ENCODE results near the gene FBXL3. TPM values are rescaled to one million over a fixed set of nuclear protein-coding genes. Genes with fewer than 3 reads are reported as not detected.
"Not testable (repeated sequence)": the region's sequence is repeated elsewhere in the genome, so short reads cannot be mapped to it uniquely, and the experiment has no call there.

Gene FBXL3
- polyA plus RNA-seq, 1 donor (not counting 4 experiments of a cell fraction or from before 2014, with no cell fraction given), result 25.4 TPM

GRCh38 chr13:77009011-77009410 is 17.9 kb downstream of the FBXL3 start:
- dilution Hi-C loops (cut with MboI; ENCODE audit: extremely low pct_ligation_motif_present, low sequenced_read_pairs), result no loop called here
- Histone ChIP-seq H2AFZ (ENCODE audit: control insufficient read depth, low read length) (no peak overlapping the region), H4K20me1 (ENCODE audit: control insufficient read depth, extremely low read depth, insufficient read depth, low read length) (no peaks in the 10 kb centered on the region)

GRCh38 chr13:77008337-77008736 is 18.6 kb downstream of the FBXL3 start:
- peaks cover 10 to 11% of the 10 kb centered on the region in 2 experiments for H3K36me3 ChIP-seq (ENCODE audit: control insufficient read depth in 2 of 2, extremely low read depth in 1 of 2, insufficient read depth in 2 of 2, low read length in 2 of 2)
- H3K4me1 ChIP-seq (ENCODE audit: control insufficient read depth, extremely low read depth, insufficient read depth, low read length); H3K9me1 ChIP-seq (ENCODE audit: control insufficient read depth, extremely low read depth, insufficient read depth, low read length); dilution Hi-C loops (cut with MboI; ENCODE audit: extremely low pct_ligation_motif_present, low sequenced_read_pairs); H3K4me3 ChIP-seq (ENCODE audit: control insufficient read depth in 2 of 3, extremely low read depth in 1 of 3, insufficient read depth in 2 of 3, low read depth in 1 of 3, low read length in 3 of 3); H3K9me3 ChIP-seq (ENCODE audit: control insufficient read depth, low read depth, low read length); H3K27me3 ChIP-seq (ENCODE audit: control insufficient read depth, extremely low read depth, insufficient read depth, low read length); H4K20me1 ChIP-seq (ENCODE audit: control insufficient read depth, extremely low read depth, insufficient read depth, low read length); H3K4me2 ChIP-seq (ENCODE audit: control insufficient read depth, extremely low read depth, insufficient read depth, low read depth, low read length); H3K27ac ChIP-seq (ENCODE audit: control insufficient read depth, insufficient read depth, low read length); H3K9ac ChIP-seq (ENCODE audit: control insufficient read depth, extremely low read depth, insufficient read depth, low read length); DNase-seq (ENCODE audit: low read depth, low spot score); H2AFZ ChIP-seq (ENCODE audit: control insufficient read depth, low read length); FAIRE-seq: not testable (repeated sequence)
- H3K79me2 ChIP-seq (ENCODE audit: control insufficient read depth, insufficient read depth, low read length), result peaks cover 27% of the 10 kb centered on the region

More at GRCh38 chr13:77009011-77009410, 17.9 kb downstream of the FBXL3 start:
- H3K9me3 ChIP-seq (ENCODE audit: control insufficient read depth, low read depth, low read length), result no peaks in the 10 kb centered on the region
- no peak overlapping the region for H3K4me3 ChIP-seq (ENCODE audit: control insufficient read depth in 2 of 3, extremely low read depth in 1 of 3, insufficient read depth in 2 of 3, low read depth in 1 of 3, low read length in 3 of 3)
- H3K4me1 ChIP-seq (ENCODE audit: control insufficient read depth, extremely low read depth, insufficient read depth, low read length), result no peaks in the 10 kb centered on the region
- peaks cover 10 to 14% of the 10 kb centered on the region in 2 experiments for H3K36me3 ChIP-seq (ENCODE audit: control insufficient read depth in 2 of 2, extremely low read depth in 1 of 2, insufficient read depth in 2 of 2, low read length in 2 of 2)
- H3K27me3 ChIP-seq (ENCODE audit: control insufficient read depth, extremely low read depth, insufficient read depth, low read length), result no peaks in the 10 kb centered on the region
- H3K9me1 ChIP-seq (ENCODE audit: control insufficient read depth, extremely low read depth, insufficient read depth, low read length), result no peaks in the 10 kb centered on the region
- H3K9ac ChIP-seq (ENCODE audit: control insufficient read depth, extremely low read depth, insufficient read depth, low read length), result no peak overlapping the region
- FAIRE-seq, result no peak
- no peak overlapping the region for H3K27ac ChIP-seq (ENCODE audit: control insufficient read depth, insufficient read depth, low read length)
- H3K79me2 ChIP-seq (ENCODE audit: control insufficient read depth, insufficient read depth, low read length), result peaks cover 32% of the 10 kb centered on the region
- TF ChIP-seq, protein P1, sequence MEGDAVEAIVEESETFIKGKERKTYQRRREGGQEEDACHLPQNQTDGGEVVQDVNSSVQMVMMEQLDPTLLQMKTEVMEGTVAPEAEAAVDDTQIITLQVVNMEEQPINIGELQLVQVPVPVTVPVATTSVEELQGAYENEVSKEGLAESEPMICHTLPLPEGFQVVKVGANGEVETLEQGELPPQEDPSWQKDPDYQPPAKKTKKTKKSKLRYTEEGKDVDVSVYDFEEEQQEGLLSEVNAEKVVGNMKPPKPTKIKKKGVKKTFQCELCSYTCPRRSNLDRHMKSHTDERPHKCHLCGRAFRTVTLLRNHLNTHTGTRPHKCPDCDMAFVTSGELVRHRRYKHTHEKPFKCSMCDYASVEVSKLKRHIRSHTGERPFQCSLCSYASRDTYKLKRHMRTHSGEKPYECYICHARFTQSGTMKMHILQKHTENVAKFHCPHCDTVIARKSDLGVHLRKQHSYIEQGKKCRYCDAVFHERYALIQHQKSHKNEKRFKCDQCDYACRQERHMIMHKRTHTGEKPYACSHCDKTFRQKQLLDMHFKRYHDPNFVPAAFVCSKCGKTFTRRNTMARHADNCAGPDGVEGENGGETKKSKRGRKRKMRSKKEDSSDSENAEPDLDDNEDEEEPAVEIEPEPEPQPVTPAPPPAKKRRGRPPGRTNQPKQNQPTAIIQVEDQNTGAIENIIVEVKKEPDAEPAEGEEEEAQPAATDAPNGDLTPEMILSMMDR (optimal IDR thresholded peaks at IDR 0.05 in 1 of 3, IDR thresholded peaks at IDR 0.05 in 1 of 3, conservative IDR thresholded peaks at IDR 0.05 in 1 of 3; ENCODE audit: extremely low read depth in 1 of 3, insufficient read depth in 2 of 3, low read length in 3 of 3), result no peak
- no peak for TF ChIP-seq EZH2 (IDR thresholded peaks at IDR 0.05; ENCODE audit: low read length)
- DNase-seq (ENCODE audit: low read depth, low spot score), result no peak
- no peak overlapping the region for H3K4me2 ChIP-seq (ENCODE audit: control insufficient read depth, extremely low read depth, insufficient read depth, low read depth, low read length)

DNA sequence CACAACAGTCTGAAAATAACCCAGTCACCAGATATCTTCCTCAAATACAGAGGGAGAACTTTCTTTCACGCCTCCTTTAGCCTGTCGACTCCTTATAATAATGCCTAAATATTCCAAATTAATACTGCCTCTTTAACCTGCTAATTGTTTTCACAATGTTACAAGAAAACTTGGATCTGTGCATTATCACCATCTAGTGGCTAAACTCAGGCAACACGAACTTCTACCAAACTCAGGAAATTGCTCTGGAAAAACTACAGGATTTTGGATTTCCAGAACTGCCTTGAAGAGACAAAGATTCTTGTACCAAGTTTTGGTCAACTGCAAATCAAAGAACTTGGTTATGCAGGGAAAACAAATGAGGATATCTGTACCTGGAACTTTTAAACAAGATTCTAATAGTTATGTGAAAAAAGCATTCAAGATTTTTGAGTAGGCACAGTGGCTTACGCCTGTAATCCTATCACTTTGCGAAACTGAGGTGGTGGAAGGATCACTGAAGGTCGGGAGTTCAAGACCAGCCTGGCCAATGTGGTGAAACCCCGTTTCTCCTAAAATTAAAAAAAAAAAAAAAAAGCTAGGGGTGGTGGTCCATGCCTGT is 24.3 kb downstream of the FBXL3 start:
- Histone ChIP-seq H3K27ac (ENCODE audit: control insufficient read depth, insufficient read depth, low read length) (no peak overlapping the region), H3K27me3 (ENCODE audit: control insufficient read depth, extremely low read depth, insufficient read depth, low read length) (no peaks in the 10 kb centered on the region), H3K4me2 (ENCODE audit: control insufficient read depth, extremely low read depth, insufficient read depth, low read depth, low read length) (no peak overlapping the region), H3K9me3 (ENCODE audit: control insufficient read depth, low read depth, low read length) (no peaks in the 10 kb centered on the region), H3K36me3 (ENCODE audit: control insufficient read depth in 2 of 2, extremely low read depth in 1 of 2, insufficient read depth in 2 of 2, low read length in 2 of 2) (peaks cover 11% of the 10 kb centered on the region in 2 experiments), H3K9me1 (ENCODE audit: control insufficient read depth, extremely low read depth, insufficient read depth, low read length) (no peaks in the 10 kb centered on the region), H3K9ac (ENCODE audit: control insufficient read depth, extremely low read depth, insufficient read depth, low read length) (no peak overlapping the region), H4K20me1 (ENCODE audit: control insufficient read depth, extremely low read depth, insufficient read depth, low read length) (no peaks in the 10 kb centered on the region), H3K4me1 (ENCODE audit: control insufficient read depth, extremely low read depth, insufficient read depth, low read length) (no peaks in the 10 kb centered on the region), H3K4me3 (ENCODE audit: control insufficient read depth in 2 of 3, extremely low read depth in 1 of 3, insufficient read depth in 2 of 3, low read depth in 1 of 3, low read length in 3 of 3) (no peak overlapping the region), H3K79me2 (ENCODE audit: control insufficient read depth, insufficient read depth, low read length) (peaks cover 13% of the 10 kb centered on the region), H2AFZ (ENCODE audit: control insufficient read depth, low read length) (no peak overlapping the region)
- dilution Hi-C loops (cut with MboI; ENCODE audit: extremely low pct_ligation_motif_present, low sequenced_read_pairs), result no loop called here
- DNase-seq (ENCODE audit: low read depth, low spot score) (no peak), FAIRE-seq (peak; percentile 91)
- TF ChIP-seq, protein P1 (optimal IDR thresholded peaks at IDR 0.05 in 1 of 3, IDR thresholded peaks at IDR 0.05 in 1 of 3, conservative IDR thresholded peaks at IDR 0.05 in 1 of 3; ENCODE audit: extremely low read depth in 1 of 3, insufficient read depth in 2 of 3, low read length in 3 of 3), result peak in 2 of 3 experiments; percentile 63 to 68
- TF ChIP-seq EZH2 (IDR thresholded peaks at IDR 0.05; ENCODE audit: low read length), result no peak
